Muscle of leg (tissue), 11 donors: ENCODE results near the gene MYL6. TPM values are rescaled to one million over a fixed set of nuclear protein-coding genes. Genes with fewer than 3 reads are reported as not detected.
A peak's percentile ranks its signal among the peaks of the same experiment; 100 is the strongest.

Experiments
- DNase-seq: peaks from one replicate; pipeline ENCODE4 v3.0.0; 2013
- H3K27ac ChIP-seq: one replicate; pipeline ENCODE4 v1.5.1; 2013; ENCODE audit warnings: mild to moderate bottlenecking, low read length, control low read depth
- H3K27me3 ChIP-seq: one replicate; pipeline ENCODE4 v1.6.1; 2013; ENCODE audit warnings: low read length; ENCODE audit not compliant: control insufficient read depth, insufficient read depth
- H3K36me3 ChIP-seq: one replicate; pipeline ENCODE4 v1.6.1; 2013; ENCODE audit warnings: low read length; ENCODE audit not compliant: control insufficient read depth, insufficient read depth
- H3K4me1 ChIP-seq: one replicate; pipeline ENCODE4 v1.6.1; 2013; ENCODE audit warnings: low read length; ENCODE audit not compliant: control insufficient read depth, insufficient read depth
- H3K4me3 ChIP-seq: one replicate; pipeline ENCODE4 v1.5.1; 2013; ENCODE audit warnings: low read length, control low read depth
- H3K9me3 ChIP-seq: replicated peaks from 2 replicates; pipeline ENCODE4 v1.6.1; 2013; ENCODE audit warnings: low read depth, low read length; ENCODE audit not compliant: control insufficient read depth
- WGBS: methylation state at CpG from one replicate; pipeline ENCODE4 v1.1.5; 2013; ENCODE audit warnings: missing lambda C conversion rate; ENCODE audit not compliant: insufficient coverage; 5-methylcytosine and 5-hydroxymethylcytosine counted together
- polyA plus RNA-seq, 8 donors: library from polyadenylated mRNA; unstranded; fragments of 120-200 nt; gene quantifications; one replicate each; pipeline versions ENCODE4 v1.2.1 to v1.2.3, GENCODE V29; 2013; ENCODE audit warnings: inconsistent platforms in 1 of 8, low replicate concordance in 1 of 8; ENCODE audit not compliant: insufficient read length in 8 of 8, insufficient read depth in 1 of 8
- total RNA-seq: library from RNA; stranded (reverse); fragments of 120-200 nt; gene quantifications from one replicate; pipeline ENCODE4 v1.2.4, GENCODE V29; 2013

The MYL6 gene
- total and polyA plus RNA-seq, 9 donors: 1,431 to 2,233 (median 1,650) TPM

DNA sequence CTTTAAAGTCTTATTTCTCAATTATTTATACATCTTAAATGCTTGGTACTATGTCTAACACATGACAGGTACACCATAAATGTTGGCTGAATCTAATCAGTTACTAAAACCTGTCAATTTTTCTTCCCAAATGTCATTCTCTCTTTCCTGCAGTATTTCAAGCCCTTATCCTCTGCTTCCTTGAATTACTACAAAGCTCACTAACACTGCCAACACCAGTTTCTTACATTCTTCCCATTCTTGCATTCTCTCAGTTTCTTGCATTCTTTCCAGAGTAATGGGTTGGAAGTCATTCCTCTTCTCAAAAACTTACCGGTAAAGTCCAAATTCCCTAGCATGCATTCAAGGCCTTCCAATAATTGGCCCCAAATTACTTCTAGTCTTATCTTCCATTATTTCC is 40.7 kb downstream of the MYL6 start:
- DNase-seq: no peak
- no peaks in the 10 kb centered on the region for H3K4me1 ChIP-seq
- no peak overlapping the region for H3K27ac ChIP-seq
- H3K4me3 ChIP-seq: no peak overlapping the region
- whole genome bisulfite sequencing: 63% methylated on average over 1 of the region's 1 CpG
- no peaks in the 10 kb centered on the region for H3K9me3 ChIP-seq
- no peaks in the 10 kb centered on the region for H3K27me3 ChIP-seq
- no peaks in the 10 kb centered on the region for H3K36me3 ChIP-seq

GRCh38 chr12:56202366-56202765 is 44.2 kb downstream of the MYL6 start:
- H3K9me3 ChIP-seq: no peaks in the 10 kb centered on the region
- no peaks in the 10 kb centered on the region for H3K27me3 ChIP-seq
- no peak for DNase-seq
- H3K4me1 ChIP-seq: no peaks in the 10 kb centered on the region
- peaks cover 29% of the 10 kb centered on the region for H3K36me3 ChIP-seq
- H3K27ac ChIP-seq: no peak overlapping the region
- 43% methylated on average over 1 of the region's 1 CpG for WGBS
- no peak overlapping the region for H3K4me3 ChIP-seq

- Histone ChIP-seq H3K27me3 (no peaks in the 10 kb centered on the region), H3K4me3 (no peak overlapping the region), H3K36me3 (peaks cover 34% of the 10 kb centered on the region), H3K4me1 (no peaks in the 10 kb centered on the region), H3K9me3 (no peaks in the 10 kb centered on the region), H3K27ac (no peak overlapping the region)
- no CpG with 5 or more reads among the region's 2 CpGs for WGBS
- DNase-seq: no peak
Observed at GRCh38 chr12:56202838-56203237, 44.7 kb downstream of the MYL6 start.

DNA sequence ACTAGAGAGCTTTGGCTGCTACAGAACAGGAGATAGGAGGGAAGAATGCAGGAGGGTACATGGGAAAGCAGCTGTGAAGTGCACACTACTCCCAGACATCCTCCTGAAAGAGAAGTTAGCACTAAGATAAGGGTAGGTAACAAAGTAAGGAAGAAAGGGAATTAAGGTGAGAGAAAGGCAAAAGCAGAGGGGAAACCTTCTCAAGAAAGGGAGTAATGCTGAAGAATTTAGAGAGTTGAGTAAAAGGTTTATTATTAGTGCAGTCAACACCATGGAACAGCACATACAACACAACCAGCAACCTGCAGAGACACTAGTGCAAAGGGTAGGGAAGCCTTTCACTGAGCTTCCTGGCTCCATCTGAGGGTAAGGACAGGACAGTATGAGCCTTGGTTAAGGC is 46.1 kb downstream of the MYL6 start:
- no peak overlapping the region for H3K27ac ChIP-seq

GRCh38 chr12:56205445-56205844 is 47.3 kb downstream of the MYL6 start:
- H3K27me3 ChIP-seq: no peaks in the 10 kb centered on the region
- H3K27ac ChIP-seq: no peak overlapping the region
- no peaks in the 10 kb centered on the region for H3K4me1 ChIP-seq
- peaks cover 50% of the 10 kb centered on the region for H3K36me3 ChIP-seq
- H3K4me3 ChIP-seq: no peak overlapping the region
- H3K9me3 ChIP-seq: no peaks in the 10 kb centered on the region
- DNase-seq: no peak

More for the DNA sequence above, 46.1 kb downstream of the MYL6 start:
- Histone ChIP-seq H3K36me3 (peaks cover 44% of the 10 kb centered on the region), H3K9me3 (no peaks in the 10 kb centered on the region), H3K4me1 (no peaks in the 10 kb centered on the region), H3K27me3 (no peaks in the 10 kb centered on the region), H3K4me3 (no peak overlapping the region)
- DNase-seq: no peak

DNA sequence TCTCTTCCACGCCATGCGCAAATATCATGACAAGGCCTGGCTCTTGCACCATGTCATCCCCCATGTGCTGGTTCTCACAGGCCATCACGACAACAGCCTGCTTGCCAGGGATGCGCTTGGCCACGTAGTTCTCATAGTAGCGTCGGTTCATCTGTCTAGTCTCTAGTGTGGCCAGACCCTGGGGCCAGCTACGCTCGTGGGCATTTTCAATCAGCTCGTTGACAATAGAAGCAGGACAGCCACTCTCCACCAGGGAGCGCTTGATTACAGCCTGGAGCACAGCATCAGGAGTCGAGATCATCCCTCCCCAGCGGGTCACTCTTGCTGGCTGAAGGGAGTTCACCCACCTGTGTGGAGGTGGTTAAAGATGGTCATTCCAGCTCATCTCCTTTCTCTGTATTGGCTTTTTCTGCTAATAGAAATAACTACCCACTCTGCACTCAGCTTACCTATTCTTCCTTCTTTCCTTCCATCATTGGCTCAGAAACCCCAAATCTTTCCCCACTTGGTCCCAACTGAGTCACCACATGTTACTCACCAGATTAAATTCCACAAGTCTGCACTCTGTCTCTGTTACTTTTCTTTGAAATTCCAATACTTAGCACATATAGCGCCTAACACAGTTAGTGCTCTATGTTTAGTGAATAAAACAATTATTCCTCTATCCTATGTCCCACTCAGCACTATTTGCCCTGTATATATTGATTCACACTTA is 48.5 kb downstream of the MYL6 start:
- no peaks in the 10 kb centered on the region for H3K27me3 ChIP-seq
- no peaks in the 10 kb centered on the region for H3K4me1 ChIP-seq
- no peak overlapping the region for H3K4me3 ChIP-seq
- peak; percentile 63 for DNase-seq
- WGBS: 63% methylated on average over 9 of the region's 14 CpGs
- H3K27ac ChIP-seq: no peak overlapping the region
- H3K36me3 ChIP-seq: peaks cover 60% of the 10 kb centered on the region
- no peaks in the 10 kb centered on the region for H3K9me3 ChIP-seq

DNA sequence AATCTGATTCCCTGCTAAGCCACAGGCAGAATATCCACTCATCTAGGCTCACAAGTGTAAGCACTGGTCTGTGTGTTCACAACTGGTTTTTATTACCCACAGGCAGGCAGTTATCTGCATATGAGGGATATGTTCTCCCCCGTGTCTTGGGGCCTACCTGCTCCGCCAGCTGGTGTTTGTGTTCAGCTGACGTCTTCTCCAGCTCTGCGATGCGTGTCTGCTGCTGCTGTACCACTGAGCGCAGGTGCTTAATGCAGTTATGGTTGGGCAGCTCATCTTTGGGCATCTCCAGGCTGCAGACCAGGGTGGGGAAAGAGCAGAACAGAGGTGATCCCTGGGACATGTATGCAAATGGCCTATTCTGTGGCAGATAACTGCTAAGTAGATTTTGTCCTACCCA is 49.8 kb downstream of the MYL6 start:
- no peak overlapping the region for H3K27ac ChIP-seq
- whole genome bisulfite sequencing: 73% methylated on average over 4 of the region's 6 CpGs
- no peak overlapping the region for H3K4me3 ChIP-seq
- no peak for DNase-seq
- H3K9me3 ChIP-seq: no peaks in the 10 kb centered on the region
- H3K27me3 ChIP-seq: no peaks in the 10 kb centered on the region
- no peaks in the 10 kb centered on the region for H3K4me1 ChIP-seq
- peaks cover 69% of the 10 kb centered on the region for H3K36me3 ChIP-seq

Other genes starting within 250 kb of the MYL6 start
- 22.2 TPM for gene PYM1, start 230.5 kb upstream of the MYL6 start, total RNA-seq
- gene PYM1, start 230.5 kb upstream of the MYL6 start, polyA plus RNA-seq: 10 to 100 TPM; 22.1 to 26.8 (median 23.8) TPM
- 13.3 TPM for gene DGKA, start 227.2 kb upstream of the MYL6 start, total RNA-seq
- 10 to 100 TPM; 10.8 to 29.6 (median 15.7) TPM for gene DGKA, start 227.2 kb upstream of the MYL6 start, polyA plus RNA-seq
- gene PMEL, start 192.3 kb upstream of the MYL6 start, total RNA-seq: 0.62 TPM
- gene PMEL, start 192.3 kb upstream of the MYL6 start, polyA plus RNA-seq: 10 to 100 TPM in 1 of 8 donors, 1 to 10 TPM in 6, under 1 TPM in 1; 0.72 to 16.2 (median 1.3) TPM
- gene CDK2, start 191.5 kb upstream of the MYL6 start, total RNA-seq: 20.8 TPM
- gene CDK2, start 191.5 kb upstream of the MYL6 start, polyA plus RNA-seq: 10 to 100 TPM; 24.9 to 34.4 (median 31.4) TPM
- 62.1 TPM for gene RAB5B, start 184.3 kb upstream of the MYL6 start, total RNA-seq
- 100 to 1,000 TPM; 108 to 116 (median 113) TPM for gene RAB5B, start 184.3 kb upstream of the MYL6 start, polyA plus RNA-seq
- gene SUOX, start 161.1 kb upstream of the MYL6 start, total RNA-seq: 19.3 TPM
- gene SUOX, start 161.1 kb upstream of the MYL6 start, polyA plus RNA-seq: 10 to 100 TPM; 13.1 to 18.0 (median 14.5) TPM
- 2.2 TPM for gene IKZF4, start 137.3 kb upstream of the MYL6 start, total RNA-seq
- 1 to 10 TPM; 5.0 to 8.7 (median 7.1) TPM for gene IKZF4, start 137.3 kb upstream of the MYL6 start, polyA plus RNA-seq
- 255 TPM for gene RPS26, start 116.4 kb upstream of the MYL6 start, total RNA-seq
- gene RPS26, start 116.4 kb upstream of the MYL6 start, polyA plus RNA-seq: 100 to 1,000 TPM in 5 of 8 donors, 10 to 100 TPM in 3; 84.2 to 522 (median 202) TPM
- 126 TPM for gene ERBB3, start 78.2 kb upstream of the MYL6 start, total RNA-seq
- 100 to 1,000 TPM; 116 to 224 (median 149) TPM for gene ERBB3, start 78.2 kb upstream of the MYL6 start, polyA plus RNA-seq
- 97.2 TPM for gene PA2G4, start 53.8 kb upstream of the MYL6 start, total RNA-seq
- gene PA2G4, start 53.8 kb upstream of the MYL6 start, polyA plus RNA-seq: 100 to 1,000 TPM in 7 of 8 donors, 10 to 100 TPM in 1; 97.8 to 128 (median 119) TPM
- gene RPL41, start 41.7 kb upstream of the MYL6 start, total RNA-seq: 9,217 TPM
- 1,000 to 10,000 TPM; 4,607 to 7,530 (median 5,394) TPM for gene RPL41, start 41.7 kb upstream of the MYL6 start, polyA plus RNA-seq
- gene ZC3H10, start 40.1 kb upstream of the MYL6 start, total RNA-seq: 4.2 TPM
- 1 to 10 TPM; 4.1 to 7.7 (median 4.8) TPM for gene ZC3H10, start 40.1 kb upstream of the MYL6 start, polyA plus RNA-seq
- 63.7 TPM for gene ESYT1, start 30.1 kb upstream of the MYL6 start, total RNA-seq
- gene ESYT1, start 30.1 kb upstream of the MYL6 start, polyA plus RNA-seq: 10 to 100 TPM; 75.3 to 90.9 (median 86.2) TPM
- 682 TPM for gene MYL6B, start 5.8 kb upstream of the MYL6 start, total RNA-seq
- 1,000 to 10,000 TPM in 2 of 8 donors, 100 to 1,000 TPM in 6; 543 to 1,374 (median 850) TPM for gene MYL6B, start 5.8 kb upstream of the MYL6 start, polyA plus RNA-seq
- 46.8 TPM for gene SMARCC2, start 31.1 kb downstream of the MYL6 start, total RNA-seq
- gene SMARCC2, start 31.1 kb downstream of the MYL6 start, polyA plus RNA-seq: 10 to 100 TPM; 53.3 to 71.7 (median 55.9) TPM
- gene RNF41, start 63.6 kb downstream of the MYL6 start, total RNA-seq: 47.5 TPM
- gene RNF41, start 63.6 kb downstream of the MYL6 start, polyA plus RNA-seq: 10 to 100 TPM; 35.5 to 49.3 (median 44.1) TPM
- gene NABP2, start 66.0 kb downstream of the MYL6 start, total RNA-seq: 24.1 TPM
- 10 to 100 TPM; 16.1 to 23.6 (median 20.3) TPM for gene NABP2, start 66.0 kb downstream of the MYL6 start, polyA plus RNA-seq
- 0.35 TPM for gene SLC39A5, start 71.7 kb downstream of the MYL6 start, total RNA-seq
- 10 to 100 TPM in 1 of 8 donors, 1 to 10 TPM in 2, under 1 TPM in 5; 0.32 to 18.5 (median 0.63) TPM for gene SLC39A5, start 71.7 kb downstream of the MYL6 start, polyA plus RNA-seq
- 8.6 TPM for gene ANKRD52, start 100.0 kb downstream of the MYL6 start, total RNA-seq
- gene ANKRD52, start 100.0 kb downstream of the MYL6 start, polyA plus RNA-seq: 10 to 100 TPM; 16.4 to 22.6 (median 18.9) TPM
- 18.9 TPM for gene COQ10A, start 108.6 kb downstream of the MYL6 start, total RNA-seq
- 10 to 100 TPM; 13.4 to 34.4 (median 19.0) TPM for gene COQ10A, start 108.6 kb downstream of the MYL6 start, polyA plus RNA-seq
- gene CS, start 142.0 kb downstream of the MYL6 start, total RNA-seq: 93.5 TPM
- gene CS, start 142.0 kb downstream of the MYL6 start, polyA plus RNA-seq: 100 to 1,000 TPM; 174 to 252 (median 214) TPM
- 78.3 TPM for gene CNPY2, start 157.6 kb downstream of the MYL6 start, total RNA-seq
- gene CNPY2, start 157.6 kb downstream of the MYL6 start, polyA plus RNA-seq: 10 to 100 TPM; 41.5 to 73.0 (median 61.1) TPM
- gene PAN2, start 175.6 kb downstream of the MYL6 start, total RNA-seq: 39.8 TPM
- 10 to 100 TPM; 27.9 to 49.6 (median 41.9) TPM for gene PAN2, start 175.6 kb downstream of the MYL6 start, polyA plus RNA-seq
- gene IL23A, start 180.5 kb downstream of the MYL6 start, total RNA-seq: 0.18 TPM
- gene IL23A, start 180.5 kb downstream of the MYL6 start, polyA plus RNA-seq: under 1 TPM; 0.24 to 0.74 (median 0.44) TPM
- 63.4 TPM for gene STAT2, start 201.7 kb downstream of the MYL6 start, total RNA-seq
- gene STAT2, start 201.7 kb downstream of the MYL6 start, polyA plus RNA-seq: 10 to 100 TPM; 40.9 to 71.8 (median 59.6) TPM
- not detected for gene APOF, start 204.5 kb downstream of the MYL6 start, total RNA-seq
- not detected for gene APOF, start 204.5 kb downstream of the MYL6 start, polyA plus RNA-seq